OCI-LY3 (cell line): ENCODE data around the gene NEB.

ENCODE experiments used
- CTCF ChIP-seq: fragments of 200-600, 300-600 bp; sonication (generic); IDR thresholded peaks from 2 replicates; pipeline ENCODE4 v1.5.1; 2014; ENCODE audit warnings: antibody characterized with exemption, low read length, low read depth
- EZH2phosphoT487 ChIP-seq: fragments of 200-600 bp; shearing (Covaris generic); IDR thresholded peaks from 2 replicates; pipeline ENCODE4 v1.6.1; 2018; ENCODE audit warnings: antibody characterized with exemption, mixed run types, low read depth

- TF ChIP-seq CTCF (no peak), EZH2phosphoT487 (no peak)
These were observed 225.8 kb downstream of the NEB start for GRCh38 chr2:151508519-151508918.
